Body of pancreas (tissue), 4 donors: ENCODE data around the gene NIFK. TPM values are rescaled to one million over a fixed set of nuclear protein-coding genes. Genes with fewer than 3 reads are reported as not detected.

Experiments used
- ATAC-seq: fragments of 150-250 bp; one replicate; pipeline ENCODE4 v1.9.1; 2016
- DNase-seq, 4 donors: peaks; one replicate each; pipeline ENCODE4 v3.0.0-alpha.2; 2019
- H3K27ac ChIP-seq, 4 donors: fragments of 200-600 bp; sonication (generic); 1 replicate in 3 of 4; 2 replicates in 1 of 4; pipeline versions ENCODE4 v1.5.1 to v1.6.1; 2016 to 2019; ENCODE audit warnings: mild to moderate bottlenecking in 1 of 4, mixed read lengths in 1 of 4, moderate library complexity in 1 of 4
- H3K27me3 ChIP-seq, 2 donors: fragments of 200-600 bp; sonication (generic); one replicate each; pipeline ENCODE4 v1.6.0; 2016; ENCODE audit warnings: mild to moderate bottlenecking in 1 of 2
- H3K36me3 ChIP-seq, 2 donors: fragments of 200-600 bp; sonication (generic); replicated peaks in 1 of 2; 2 replicates each; pipeline ENCODE4 v1.5.1; 2016; ENCODE audit warnings: low read depth in 2 of 2; ENCODE audit not compliant: insufficient read depth in 1 of 2
- H3K4me1 ChIP-seq: fragments of 200-600 bp; sonication (generic); one replicate; pipeline ENCODE4 v1.6.0; 2016
- H3K4me3 ChIP-seq, 2 donors: fragments of 200-600 bp; sonication (generic); 1 replicate in 1 of 2; 2 replicates in 1 of 2; pipeline ENCODE4 v1.5.1; 2016 to 2019
- H3K9me3 ChIP-seq, 3 donors: fragments of 200-600 bp; sonication (generic); 1 replicate in 2 of 3; 2 replicates in 1 of 3; pipeline ENCODE4 v1.5.1; 2016
- CTCF ChIP-seq, 7 experiments: fragments of 450-650 bp in 4 of 7; fragments of 200-600 bp in 3 of 7; sonication (generic) in 3 of 7; IDR thresholded peaks; one replicate each; pipeline ENCODE4 v1.5.1; 2016 to 2019; ENCODE audit warnings: antibody characterized with exemption in 7 of 7
- POLR2A ChIP-seq, 3 donors: fragments of 450-650 bp; IDR thresholded peaks; one replicate each; pipeline ENCODE4 v1.6.1; 2016; ENCODE audit warnings: antibody characterized with exemption in 3 of 3, mild to moderate bottlenecking in 2 of 3
- WGBS, 2 donors: methylation state at CpG; one replicate each; pipeline ENCODE4 v1.1.5; 2017; 5-methylcytosine and 5-hydroxymethylcytosine counted together
- intact Hi-C: fragments of 100-400 bp; cut with DNase I; formaldehyde crosslinking; loops from one replicate; pipeline ENCODE4 v1.15.1; 2023
- total RNA-seq, 2 donors: library from RNA; depleted of rRNA; stranded (reverse); fragments of >200 nt; gene quantifications; one replicate each; pipeline ENCODE4 v1.1.0, GENCODE V29; 2016

Gene NIFK
- total RNA-seq, 2 donors from 2014 or later = 20.8 to 26.4 TPM

- 82 to 84% methylated on average over 11 of the region's 11 CpGs for WGBS, 2 donors
- Histone ChIP-seq H3K27ac (no peak overlapping the region), H3K27me3 (no peaks in the 10 kb centered on the region), H3K4me1 (peaks cover 18% of the 10 kb centered on the region), H3K36me3 (no peaks in the 10 kb centered on the region), H3K9me3 (no peaks in the 10 kb centered on the region), H3K4me3 (no peak overlapping the region)
- DNase-seq (no peak), ATAC-seq (no peak)
- TF ChIP-seq CTCF (IDR thresholded peaks at IDR 0.05) (no peak), POLR2A (IDR thresholded peaks at IDR 0.05) (no peak)
- intact Hi-C loops = no loop called here
Measured at GRCh38 chr2:121698318-121698930, 38.3 kb downstream of the NIFK start.

GRCh38 chr2:121697108-121697631, 39.5 kb downstream of the NIFK start:
- 27 to 30% methylated on average over 4 of the region's 4 CpGs for WGBS, 2 donors
- Histone ChIP-seq H3K27ac (peak overlapping the region in 1 of 4 donors; percentile 17), H3K9me3 (no peaks in the 10 kb centered on the region), H3K4me1 (peaks cover 18% of the 10 kb centered on the region), H3K27me3 (no peaks in the 10 kb centered on the region), H3K4me3 (no peak overlapping the region), H3K36me3 (no peaks in the 10 kb centered on the region)
- DNase-seq (no peak), ATAC-seq (no peak)
- intact Hi-C loops = no loop called here
- TF ChIP-seq CTCF (IDR thresholded peaks at IDR 0.05) (no peak), POLR2A (IDR thresholded peaks at IDR 0.05) (no peak)

- intact Hi-C loops = no loop called here
- H3K4me3 ChIP-seq = no peak overlapping the region
Measured at GRCh38 chr2:121696410-121696930, 40.2 kb downstream of the NIFK start.

GRCh38 chr2:121695171-121695451, 41.6 kb downstream of the NIFK start:
- peaks cover 12% of the 10 kb centered on the region for H3K4me1 ChIP-seq
- H3K36me3 ChIP-seq = no peaks in the 10 kb centered on the region
- H3K4me3 ChIP-seq = no peak overlapping the region
- intact Hi-C loops = no loop called here
- no peaks in the 10 kb centered on the region for H3K9me3 ChIP-seq
- no peaks in the 10 kb centered on the region for H3K27me3 ChIP-seq
- TF ChIP-seq POLR2A (IDR thresholded peaks at IDR 0.05) (no peak), CTCF (IDR thresholded peaks at IDR 0.05) (no peak)
- H3K27ac ChIP-seq = peak overlapping the region in 2 of 4 donors; percentile 23 to 39
- DNase-seq (no peak), ATAC-seq (no peak)
- WGBS, 2 donors = 65 to 80% methylated on average over 2 of the region's 2 CpGs

More at GRCh38 chr2:121696410-121696930, 40.2 kb downstream of the NIFK start:
- 85 to 87% methylated on average over 6 to 7 of the region's 7 CpGs for WGBS, 2 donors
- ATAC-seq (no peak), DNase-seq (no peak)
- Histone ChIP-seq H3K27ac (peak overlapping the region in 1 of 4 donors; percentile 17), H3K4me1 (peaks cover 18% of the 10 kb centered on the region), H3K9me3 (no peaks in the 10 kb centered on the region), H3K27me3 (no peaks in the 10 kb centered on the region), H3K36me3 (no peaks in the 10 kb centered on the region)
- TF ChIP-seq CTCF (IDR thresholded peaks at IDR 0.05) (no peak), POLR2A (IDR thresholded peaks at IDR 0.05) (no peak)
